ENCODE results near the gene GABRB2.

Gene GABRB2

DNA sequence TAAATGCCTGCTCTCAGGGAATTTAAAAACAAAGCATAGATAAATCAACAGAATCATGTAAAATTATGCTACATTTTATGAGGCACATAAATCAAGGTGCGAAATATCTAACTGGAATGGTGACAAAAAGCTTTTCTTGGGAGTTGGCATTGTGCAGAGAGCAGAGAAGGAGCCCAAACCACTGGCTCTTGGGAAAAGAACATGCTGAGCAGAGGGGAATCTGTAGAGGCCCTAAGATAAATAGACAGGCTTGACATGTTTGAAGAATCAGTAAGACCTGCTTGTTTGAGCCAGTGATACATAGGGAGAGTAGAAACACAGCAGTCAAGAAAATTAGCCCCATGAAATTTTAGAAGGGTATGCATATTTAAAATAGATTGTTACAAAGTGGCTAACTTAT, 85.8 kb downstream of the GABRB2 start:
- no peak for TF ChIP-seq TCF12 (IDR thresholded peaks at IDR 0.05; ENCODE audit: low read depth)

DNA sequence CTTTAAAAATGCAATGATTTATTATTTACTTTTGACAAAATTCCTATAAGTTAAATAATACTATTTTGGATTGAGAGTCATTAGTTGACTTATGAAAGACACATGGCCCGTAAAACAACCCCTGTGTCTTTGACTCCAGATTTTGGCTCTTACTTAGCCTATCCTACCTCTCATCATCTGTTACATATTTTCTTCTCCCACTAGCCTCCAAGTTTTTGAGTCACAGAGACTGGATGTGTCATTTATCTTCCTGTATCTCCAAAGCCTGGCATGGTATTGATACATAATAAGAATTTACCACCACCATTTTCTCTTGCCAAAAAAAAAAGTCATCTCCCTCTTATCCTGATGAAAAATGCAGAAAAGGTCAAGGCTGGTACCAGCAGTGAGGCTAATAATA, 99.9 kb downstream of the GABRB2 start:
- TF ChIP-seq TCF12 (IDR thresholded peaks at IDR 0.05; ENCODE audit: low read depth) (no peak), NFIC (IDR thresholded peaks at IDR 0.05) (no peak), YY1 (IDR thresholded peaks at IDR 0.05; ENCODE audit: low read depth) (no peak), ZBTB7A (IDR thresholded peaks at IDR 0.05; ENCODE audit: low read depth) (no peak), FOXM1 (IDR thresholded peaks at IDR 0.05; ENCODE audit: borderline replicate concordance, low read depth) (no peak), EP300 (IDR thresholded peaks at IDR 0.05; ENCODE audit: borderline replicate concordance) (no peak), CEBPB (IDR thresholded peaks at IDR 0.05) (no peak), EGR1 (IDR thresholded peaks at IDR 0.05) (no peak), TAF1 (IDR thresholded peaks at IDR 0.05; ENCODE audit: low read depth) (no peak), TEAD4 (IDR thresholded peaks at IDR 0.05) (no peak), CREB1 (IDR thresholded peaks at IDR 0.05; ENCODE audit: low read depth) (no peak), RAD21 (IDR thresholded peaks at IDR 0.05; ENCODE audit: low read depth) (no peak)
- TF ChIP-seq, protein P1, sequence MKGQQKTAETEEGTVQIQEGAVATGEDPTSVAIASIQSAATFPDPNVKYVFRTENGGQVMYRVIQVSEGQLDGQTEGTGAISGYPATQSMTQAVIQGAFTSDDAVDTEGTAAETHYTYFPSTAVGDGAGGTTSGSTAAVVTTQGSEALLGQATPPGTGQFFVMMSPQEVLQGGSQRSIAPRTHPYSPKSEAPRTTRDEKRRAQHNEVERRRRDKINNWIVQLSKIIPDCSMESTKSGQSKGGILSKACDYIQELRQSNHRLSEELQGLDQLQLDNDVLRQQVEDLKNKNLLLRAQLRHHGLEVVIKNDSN (IDR thresholded peaks at IDR 0.05) = no peak
- TF ChIP-seq, protein P2, sequence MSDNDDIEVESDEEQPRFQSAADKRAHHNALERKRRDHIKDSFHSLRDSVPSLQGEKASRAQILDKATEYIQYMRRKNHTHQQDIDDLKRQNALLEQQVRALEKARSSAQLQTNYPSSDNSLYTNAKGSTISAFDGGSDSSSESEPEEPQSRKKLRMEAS (IDR thresholded peaks at IDR 0.05) = no peak
- TF ChIP-seq, protein P3, sequence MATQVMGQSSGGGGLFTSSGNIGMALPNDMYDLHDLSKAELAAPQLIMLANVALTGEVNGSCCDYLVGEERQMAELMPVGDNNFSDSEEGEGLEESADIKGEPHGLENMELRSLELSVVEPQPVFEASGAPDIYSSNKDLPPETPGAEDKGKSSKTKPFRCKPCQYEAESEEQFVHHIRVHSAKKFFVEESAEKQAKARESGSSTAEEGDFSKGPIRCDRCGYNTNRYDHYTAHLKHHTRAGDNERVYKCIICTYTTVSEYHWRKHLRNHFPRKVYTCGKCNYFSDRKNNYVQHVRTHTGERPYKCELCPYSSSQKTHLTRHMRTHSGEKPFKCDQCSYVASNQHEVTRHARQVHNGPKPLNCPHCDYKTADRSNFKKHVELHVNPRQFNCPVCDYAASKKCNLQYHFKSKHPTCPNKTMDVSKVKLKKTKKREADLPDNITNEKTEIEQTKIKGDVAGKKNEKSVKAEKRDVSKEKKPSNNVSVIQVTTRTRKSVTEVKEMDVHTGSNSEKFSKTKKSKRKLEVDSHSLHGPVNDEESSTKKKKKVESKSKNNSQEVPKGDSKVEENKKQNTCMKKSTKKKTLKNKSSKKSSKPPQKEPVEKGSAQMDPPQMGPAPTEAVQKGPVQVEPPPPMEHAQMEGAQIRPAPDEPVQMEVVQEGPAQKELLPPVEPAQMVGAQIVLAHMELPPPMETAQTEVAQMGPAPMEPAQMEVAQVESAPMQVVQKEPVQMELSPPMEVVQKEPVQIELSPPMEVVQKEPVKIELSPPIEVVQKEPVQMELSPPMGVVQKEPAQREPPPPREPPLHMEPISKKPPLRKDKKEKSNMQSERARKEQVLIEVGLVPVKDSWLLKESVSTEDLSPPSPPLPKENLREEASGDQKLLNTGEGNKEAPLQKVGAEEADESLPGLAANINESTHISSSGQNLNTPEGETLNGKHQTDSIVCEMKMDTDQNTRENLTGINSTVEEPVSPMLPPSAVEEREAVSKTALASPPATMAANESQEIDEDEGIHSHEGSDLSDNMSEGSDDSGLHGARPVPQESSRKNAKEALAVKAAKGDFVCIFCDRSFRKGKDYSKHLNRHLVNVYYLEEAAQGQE (IDR thresholded peaks at IDR 0.05; ENCODE audit: low read depth) = no peak

DNA sequence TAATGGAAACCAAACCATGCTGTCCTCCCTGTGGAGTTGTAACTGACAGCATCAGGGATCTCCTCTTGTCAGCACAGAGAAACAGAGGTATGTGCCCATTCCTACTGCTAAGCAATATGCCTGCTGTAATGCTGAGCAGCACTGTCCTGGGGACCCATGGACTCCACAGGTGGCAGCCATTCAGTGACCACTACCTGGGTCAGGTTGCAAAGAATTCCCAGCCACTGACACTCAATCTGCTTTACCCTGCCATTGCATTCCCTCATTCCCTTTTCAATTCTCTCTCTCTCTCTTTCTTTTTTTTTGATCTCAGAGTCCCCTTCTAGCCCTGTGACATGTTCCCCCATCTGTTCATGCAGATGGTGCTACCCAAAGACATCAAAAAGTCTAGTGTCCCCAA, 104.1 kb downstream of the GABRB2 start:
- TF ChIP-seq CREB1 (IDR thresholded peaks at IDR 0.05; ENCODE audit: low read depth) = no peak
- no peak for TF ChIP-seq YY1 (IDR thresholded peaks at IDR 0.05; ENCODE audit: low read depth)
- TF ChIP-seq, protein P2 (IDR thresholded peaks at IDR 0.05) = no peak
- TF ChIP-seq RAD21 (IDR thresholded peaks at IDR 0.05; ENCODE audit: low read depth) = no peak
- TF ChIP-seq NFIC (IDR thresholded peaks at IDR 0.05) = no peak
- no peak for TF ChIP-seq EP300 (IDR thresholded peaks at IDR 0.05; ENCODE audit: borderline replicate concordance)
- no peak for TF ChIP-seq TEAD4 (IDR thresholded peaks at IDR 0.05)
- no peak for TF ChIP-seq TCF12 (IDR thresholded peaks at IDR 0.05; ENCODE audit: low read depth)
- TF ChIP-seq FOXM1 (IDR thresholded peaks at IDR 0.05; ENCODE audit: borderline replicate concordance, low read depth) = no peak
- TF ChIP-seq, protein P1 (IDR thresholded peaks at IDR 0.05) = no peak
- no peak for TF ChIP-seq ZBTB7A (IDR thresholded peaks at IDR 0.05; ENCODE audit: low read depth)
- TF ChIP-seq CEBPB (IDR thresholded peaks at IDR 0.05) = no peak

DNA sequence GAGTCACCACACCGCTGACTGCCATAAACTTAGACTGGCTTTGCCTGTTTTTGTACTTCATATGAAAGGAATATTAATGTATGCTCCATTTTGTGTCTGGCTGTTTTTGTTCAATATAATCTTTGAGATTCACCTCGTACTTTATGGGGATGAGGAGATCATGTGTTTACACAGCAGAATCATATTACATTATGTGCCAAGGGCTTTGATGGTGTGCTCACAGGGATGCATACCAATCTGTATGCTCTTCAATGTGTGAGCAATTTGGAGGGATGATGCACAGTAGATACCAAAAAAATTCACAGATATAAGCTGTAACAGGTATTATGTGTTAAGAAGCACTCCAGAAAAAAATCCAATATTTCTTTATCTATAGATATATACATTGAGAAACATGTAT, 113.7 kb downstream of the GABRB2 start:
- TF ChIP-seq TCF12 (IDR thresholded peaks at IDR 0.05; ENCODE audit: low read depth) = no peak
- TF ChIP-seq, protein P2 (IDR thresholded peaks at IDR 0.05) = no peak

DNA sequence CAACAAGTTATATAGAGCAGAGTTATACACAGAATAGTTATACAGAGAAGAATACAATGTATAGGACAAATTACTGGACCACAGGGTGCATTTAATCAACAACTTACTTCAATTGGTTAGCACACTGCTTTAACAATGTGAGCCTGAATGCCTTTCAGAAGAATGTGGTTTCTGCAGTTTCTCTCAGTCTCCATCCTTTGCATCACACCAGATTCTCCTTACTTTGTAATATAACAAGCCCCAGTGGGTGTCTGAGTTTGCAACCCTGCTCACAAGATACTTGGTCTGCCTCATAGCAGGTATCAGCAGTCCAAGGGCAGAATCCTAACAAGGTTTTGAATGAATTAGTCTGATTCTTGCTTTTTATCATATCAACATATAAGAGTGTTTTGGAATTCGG, 114.6 kb downstream of the GABRB2 start:
- no peak for TF ChIP-seq RAD21 (IDR thresholded peaks at IDR 0.05; ENCODE audit: low read depth)
- no peak for TF ChIP-seq FOXM1 (IDR thresholded peaks at IDR 0.05; ENCODE audit: borderline replicate concordance, low read depth)
- no peak for TF ChIP-seq ZBTB7A (IDR thresholded peaks at IDR 0.05; ENCODE audit: low read depth)
- TF ChIP-seq, protein P2 (IDR thresholded peaks at IDR 0.05) = no peak
- no peak for TF ChIP-seq CREB1 (IDR thresholded peaks at IDR 0.05; ENCODE audit: low read depth)
- no peak for TF ChIP-seq YY1 (IDR thresholded peaks at IDR 0.05; ENCODE audit: low read depth)
- TF ChIP-seq TCF12 (IDR thresholded peaks at IDR 0.05; ENCODE audit: low read depth) = no peak
- TF ChIP-seq NFIC (IDR thresholded peaks at IDR 0.05) = no peak

DNA sequence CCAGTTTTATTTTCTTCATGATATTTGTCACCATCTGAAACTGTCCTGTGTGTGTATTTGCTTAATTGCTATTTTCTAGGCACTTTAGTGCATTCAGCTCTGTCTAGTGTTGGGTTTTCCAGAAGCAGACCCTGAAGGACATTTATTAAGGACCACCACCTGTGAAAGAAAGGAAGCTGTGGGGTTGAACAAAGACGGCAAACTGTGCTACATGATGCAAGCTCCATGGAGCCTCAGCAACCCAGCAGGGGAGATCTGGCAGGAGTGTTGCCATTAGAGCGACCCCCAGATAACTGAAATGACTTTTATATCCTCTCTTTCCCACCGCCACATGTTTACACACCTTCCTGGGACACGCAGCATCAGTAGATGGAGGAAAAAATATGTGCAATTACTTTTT, 125.5 kb downstream of the GABRB2 start:
- TF ChIP-seq FOXM1 (IDR thresholded peaks at IDR 0.05; ENCODE audit: borderline replicate concordance, low read depth) (no peak), EP300 (IDR thresholded peaks at IDR 0.05; ENCODE audit: borderline replicate concordance) (no peak), TCF12 (IDR thresholded peaks at IDR 0.05; ENCODE audit: low read depth) (no peak), NFIC (IDR thresholded peaks at IDR 0.05) (no peak), EGR1 (IDR thresholded peaks at IDR 0.05) (no peak), RAD21 (IDR thresholded peaks at IDR 0.05; ENCODE audit: low read depth) (no peak), TAF1 (IDR thresholded peaks at IDR 0.05; ENCODE audit: low read depth) (no peak), ZBTB7A (IDR thresholded peaks at IDR 0.05; ENCODE audit: low read depth) (no peak), CREB1 (IDR thresholded peaks at IDR 0.05; ENCODE audit: low read depth) (no peak)
- TF ChIP-seq, protein P3 (IDR thresholded peaks at IDR 0.05; ENCODE audit: low read depth) = no peak
- TF ChIP-seq, protein P1 (IDR thresholded peaks at IDR 0.05) = no peak
